ENCODE measurements around the gene PSMB4.

DNA sequence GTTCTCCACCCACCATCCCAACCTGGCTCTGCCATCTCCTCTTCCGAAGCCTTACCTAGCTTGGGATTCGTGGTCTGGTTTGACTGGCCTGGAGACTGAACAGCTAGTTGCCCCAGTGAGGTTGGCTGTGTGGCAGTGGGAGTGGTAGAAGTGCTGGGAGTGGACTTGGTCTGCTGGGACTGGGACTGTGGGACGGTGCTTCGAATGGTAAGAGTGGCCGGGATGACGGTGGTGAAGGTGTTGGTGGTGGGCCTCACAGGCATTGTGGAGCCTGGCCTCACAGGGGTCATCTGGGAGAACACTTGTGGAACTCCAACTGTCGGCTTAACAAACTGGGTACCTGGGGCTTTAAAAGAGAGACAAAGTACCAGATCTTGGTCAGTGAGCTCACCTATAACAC, 28.7 kb downstream of the PSMB4 start:
- TF ChIP-seq, protein P1, sequence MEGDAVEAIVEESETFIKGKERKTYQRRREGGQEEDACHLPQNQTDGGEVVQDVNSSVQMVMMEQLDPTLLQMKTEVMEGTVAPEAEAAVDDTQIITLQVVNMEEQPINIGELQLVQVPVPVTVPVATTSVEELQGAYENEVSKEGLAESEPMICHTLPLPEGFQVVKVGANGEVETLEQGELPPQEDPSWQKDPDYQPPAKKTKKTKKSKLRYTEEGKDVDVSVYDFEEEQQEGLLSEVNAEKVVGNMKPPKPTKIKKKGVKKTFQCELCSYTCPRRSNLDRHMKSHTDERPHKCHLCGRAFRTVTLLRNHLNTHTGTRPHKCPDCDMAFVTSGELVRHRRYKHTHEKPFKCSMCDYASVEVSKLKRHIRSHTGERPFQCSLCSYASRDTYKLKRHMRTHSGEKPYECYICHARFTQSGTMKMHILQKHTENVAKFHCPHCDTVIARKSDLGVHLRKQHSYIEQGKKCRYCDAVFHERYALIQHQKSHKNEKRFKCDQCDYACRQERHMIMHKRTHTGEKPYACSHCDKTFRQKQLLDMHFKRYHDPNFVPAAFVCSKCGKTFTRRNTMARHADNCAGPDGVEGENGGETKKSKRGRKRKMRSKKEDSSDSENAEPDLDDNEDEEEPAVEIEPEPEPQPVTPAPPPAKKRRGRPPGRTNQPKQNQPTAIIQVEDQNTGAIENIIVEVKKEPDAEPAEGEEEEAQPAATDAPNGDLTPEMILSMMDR (conservative IDR thresholded peaks at IDR 0.05) = no peak
- no peak for TF ChIP-seq EZH2 (IDR thresholded peaks at IDR 0.05; ENCODE audit: low read depth)
